Thyroid gland (tissue), 4 donors: Measurements from ENCODE around the gene SCN1A.

Experiments
- CTCF ChIP-seq, 6 experiments: fragments of 200-600 bp in 3 of 6; fragments of 450-650 bp in 3 of 6; sonication (generic) in 3 of 6; IDR thresholded peaks; one replicate each; pipeline ENCODE4 v1.5.1; 2016 to 2019; ENCODE audit warnings: antibody characterized with exemption in 6 of 6, mild to moderate bottlenecking in 2 of 6, inconsistent platforms in 1 of 6, moderate library complexity in 1 of 6
- POLR2A ChIP-seq, 2 donors: fragments of 450-650 bp; IDR thresholded peaks; one replicate each; pipeline ENCODE4 v1.6.1; 2017; ENCODE audit warnings: antibody characterized with exemption in 2 of 2, mild to moderate bottlenecking in 2 of 2, moderate library complexity in 1 of 2

GRCh38 chr2:166042768-166043390, 84.9 kb downstream of the SCN1A start:
- no peak for TF ChIP-seq CTCF (IDR thresholded peaks at IDR 0.05)
- TF ChIP-seq POLR2A (IDR thresholded peaks at IDR 0.05), result no peak
